Mesothelial cell of epicardium (in vitro differentiated cells): ENCODE results near the gene ZNRF4. TPM values are rescaled to one million over a fixed set of nuclear protein-coding genes. Genes with fewer than 3 reads are reported as not detected.

Source experiments
- DNase-seq, 2 experiments: peaks; one replicate each; pipeline ENCODE4 v3.0.0; 2021; ENCODE audit warnings: low spot score in 2 of 2; ENCODE audit not compliant: unreplicated experiment in 2 of 2
- H3K27ac Mint-ChIP-seq: 2 replicates; pipeline ENCODE4 v1.8.0; 2021; ENCODE audit warnings: mixed read lengths
- H3K27me3 Mint-ChIP-seq: 2 replicates; pipeline ENCODE4 v1.8.0; 2021; ENCODE audit warnings: low read depth, mixed read lengths
- H3K36me3 Mint-ChIP-seq: 2 replicates; pipeline ENCODE4 v1.8.0; 2021; ENCODE audit warnings: mixed read lengths
- H3K4me1 Mint-ChIP-seq: 2 replicates; pipeline ENCODE4 v1.8.0; 2021; ENCODE audit warnings: mixed read lengths
- H3K4me3 Mint-ChIP-seq: 2 replicates; pipeline ENCODE4 v1.8.0; 2021; ENCODE audit warnings: mild to moderate bottlenecking, moderate library complexity, mixed read lengths
- H3K9me3 Mint-ChIP-seq: 2 replicates; pipeline ENCODE4 v1.8.0; 2021; ENCODE audit warnings: mixed read lengths
- total RNA-seq: library from RNA; stranded (reverse); gene quantifications from 3 replicates; pipeline ENCODE4 v1.2.1, GENCODE V29; 2021
- TF ChIP-seq, protein P1 (sequence below): fragments of 200-600 bp; sonication (generic); IDR thresholded peaks from one replicate; pipeline ENCODE4 v1.5.0; 2021; ENCODE audit warnings: antibody characterized with exemption; ENCODE audit not compliant: unreplicated experiment

Gene ZNRF4
- total RNA-seq, 1 donor from 2014 or later, result not detected

- no peak overlapping the region for H3K27ac Mint-ChIP-seq
- H3K4me3 Mint-ChIP-seq, result no peak overlapping the region
- no peaks in the 10 kb centered on the region for H3K4me1 Mint-ChIP-seq
- no peaks in the 10 kb centered on the region for H3K9me3 Mint-ChIP-seq
- H3K36me3 Mint-ChIP-seq, result no peaks in the 10 kb centered on the region
- DNase-seq, result no peak
- TF ChIP-seq, protein P1, sequence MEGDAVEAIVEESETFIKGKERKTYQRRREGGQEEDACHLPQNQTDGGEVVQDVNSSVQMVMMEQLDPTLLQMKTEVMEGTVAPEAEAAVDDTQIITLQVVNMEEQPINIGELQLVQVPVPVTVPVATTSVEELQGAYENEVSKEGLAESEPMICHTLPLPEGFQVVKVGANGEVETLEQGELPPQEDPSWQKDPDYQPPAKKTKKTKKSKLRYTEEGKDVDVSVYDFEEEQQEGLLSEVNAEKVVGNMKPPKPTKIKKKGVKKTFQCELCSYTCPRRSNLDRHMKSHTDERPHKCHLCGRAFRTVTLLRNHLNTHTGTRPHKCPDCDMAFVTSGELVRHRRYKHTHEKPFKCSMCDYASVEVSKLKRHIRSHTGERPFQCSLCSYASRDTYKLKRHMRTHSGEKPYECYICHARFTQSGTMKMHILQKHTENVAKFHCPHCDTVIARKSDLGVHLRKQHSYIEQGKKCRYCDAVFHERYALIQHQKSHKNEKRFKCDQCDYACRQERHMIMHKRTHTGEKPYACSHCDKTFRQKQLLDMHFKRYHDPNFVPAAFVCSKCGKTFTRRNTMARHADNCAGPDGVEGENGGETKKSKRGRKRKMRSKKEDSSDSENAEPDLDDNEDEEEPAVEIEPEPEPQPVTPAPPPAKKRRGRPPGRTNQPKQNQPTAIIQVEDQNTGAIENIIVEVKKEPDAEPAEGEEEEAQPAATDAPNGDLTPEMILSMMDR, result no peak
- peaks cover 61% of the 10 kb centered on the region for H3K27me3 Mint-ChIP-seq
Measured at GRCh38 chr19:5418677-5419076, 36.5 kb upstream of the ZNRF4 start.

GRCh38 chr19:5420953-5421352 is 34.3 kb upstream of the ZNRF4 start:
- no peak overlapping the region for H3K4me3 Mint-ChIP-seq
- no peak for DNase-seq
- H3K9me3 Mint-ChIP-seq, result no peaks in the 10 kb centered on the region
- no peaks in the 10 kb centered on the region for H3K4me1 Mint-ChIP-seq
- H3K27me3 Mint-ChIP-seq, result peaks cover 68% of the 10 kb centered on the region
- H3K36me3 Mint-ChIP-seq, result no peaks in the 10 kb centered on the region
- H3K27ac Mint-ChIP-seq, result no peak overlapping the region
- TF ChIP-seq, protein P1, result no peak

DNA sequence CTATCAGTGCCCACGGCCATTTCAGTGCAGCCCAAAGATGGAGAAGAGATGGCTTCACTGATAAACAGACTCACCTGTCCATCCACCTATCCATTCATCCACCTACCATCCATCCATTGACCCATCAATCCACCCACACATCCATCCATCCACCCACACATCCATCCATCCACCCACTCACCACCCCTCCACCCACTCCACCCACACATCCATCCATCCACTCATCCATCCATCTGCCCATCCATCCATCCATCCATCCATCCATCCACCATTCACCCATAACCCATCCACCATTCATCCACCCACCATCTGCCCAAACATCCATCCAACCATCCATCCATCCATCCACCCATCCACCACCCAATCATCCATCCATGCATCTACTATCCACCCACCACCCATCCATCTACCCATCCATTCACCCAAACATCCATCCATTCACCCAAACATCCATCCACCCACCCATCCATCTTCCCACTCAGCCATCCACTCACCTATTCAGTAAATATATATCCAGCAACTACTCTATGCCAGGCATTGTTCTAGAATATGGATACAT is 31.6 kb upstream of the ZNRF4 start:
- Mint-ChIP-seq H3K36me3 (no peaks in the 10 kb centered on the region), H3K27ac (no peak overlapping the region), H3K27me3 (peaks cover 58% of the 10 kb centered on the region), H3K9me3 (no peaks in the 10 kb centered on the region), H3K4me1 (no peaks in the 10 kb centered on the region), H3K4me3 (no peak overlapping the region)
- TF ChIP-seq, protein P1, result no peak
- DNase-seq, result no peak

GRCh38 chr19:5424192-5424973 is 30.8 kb upstream of the ZNRF4 start:
- Mint-ChIP-seq H3K9me3 (no peaks in the 10 kb centered on the region), H3K27ac (no peak overlapping the region), H3K4me1 (no peaks in the 10 kb centered on the region), H3K36me3 (no peaks in the 10 kb centered on the region), H3K27me3 (peaks cover 52% of the 10 kb centered on the region), H3K4me3 (no peak overlapping the region)
- TF ChIP-seq, protein P1, result no peak
- DNase-seq, result no peak

- H3K27ac Mint-ChIP-seq, result no peak overlapping the region
- TF ChIP-seq, protein P1, result no peak
- H3K36me3 Mint-ChIP-seq, result no peaks in the 10 kb centered on the region
- no peak for DNase-seq
- peaks cover 50% of the 10 kb centered on the region for H3K27me3 Mint-ChIP-seq
- H3K4me3 Mint-ChIP-seq, result no peak overlapping the region
- H3K9me3 Mint-ChIP-seq, result no peaks in the 10 kb centered on the region
- H3K4me1 Mint-ChIP-seq, result no peaks in the 10 kb centered on the region
Measured at GRCh38 chr19:5425260-5425659, 30.0 kb upstream of the ZNRF4 start.
